Glutamatergic neuron (in vitro differentiated cells): Measurements from ENCODE around the gene L1TD1. TPM values are rescaled to one million over a fixed set of nuclear protein-coding genes. Genes with fewer than 3 reads are reported as not detected.

Source experiments
- DNase-seq: peaks from one replicate; pipeline ENCODE4 v3.0.0; 2022
- H3K27ac Mint-ChIP-seq: one replicate; pipeline ENCODE4 v1.8.0; 2020; ENCODE audit warnings: mild to moderate bottlenecking, mixed read lengths, inconsistent platforms; ENCODE audit not compliant: unreplicated experiment
- H3K27me3 Mint-ChIP-seq: one replicate; pipeline ENCODE4 v1.8.0; 2020; ENCODE audit warnings: mild to moderate bottlenecking, moderate library complexity, mixed read lengths, inconsistent platforms; ENCODE audit not compliant: unreplicated experiment
- H3K36me3 Mint-ChIP-seq: one replicate; pipeline ENCODE4 v1.8.0; 2020; ENCODE audit warnings: mild to moderate bottlenecking, mixed read lengths, inconsistent platforms; ENCODE audit not compliant: unreplicated experiment
- H3K4me1 Mint-ChIP-seq: one replicate; pipeline ENCODE4 v1.8.0; 2020; ENCODE audit warnings: mild to moderate bottlenecking, low read depth, mixed read lengths, inconsistent platforms; ENCODE audit not compliant: unreplicated experiment
- H3K4me3 Mint-ChIP-seq: one replicate; pipeline ENCODE4 v1.8.0; 2020; ENCODE audit warnings: mild to moderate bottlenecking, mixed read lengths, inconsistent platforms; ENCODE audit not compliant: unreplicated experiment
- H3K9me3 Mint-ChIP-seq: one replicate; pipeline ENCODE4 v1.8.0; 2020; ENCODE audit warnings: mild to moderate bottlenecking, moderate library complexity, mixed read lengths, inconsistent platforms; ENCODE audit not compliant: unreplicated experiment
- CTCF ChIP-seq: fragments of 200-600 bp; sonication (generic); IDR thresholded peaks from one replicate; pipeline ENCODE4 v1.5.0; 2021; ENCODE audit not compliant: partially characterized antibody, unreplicated experiment
- total RNA-seq: library from RNA; stranded (reverse); fragmentation: NEBNext Ultra II Directional; extraction: Animal tissue kit (Norgen Biotek cat#: 25700); gene quantifications from one replicate; pipeline ENCODE4 v1.2.1, GENCODE V29; 2021; ENCODE audit not compliant: unreplicated experiment

L1TD1 gene
- total RNA-seq, 1 donor from 2014 or later, result 1.8 TPM

DNA sequence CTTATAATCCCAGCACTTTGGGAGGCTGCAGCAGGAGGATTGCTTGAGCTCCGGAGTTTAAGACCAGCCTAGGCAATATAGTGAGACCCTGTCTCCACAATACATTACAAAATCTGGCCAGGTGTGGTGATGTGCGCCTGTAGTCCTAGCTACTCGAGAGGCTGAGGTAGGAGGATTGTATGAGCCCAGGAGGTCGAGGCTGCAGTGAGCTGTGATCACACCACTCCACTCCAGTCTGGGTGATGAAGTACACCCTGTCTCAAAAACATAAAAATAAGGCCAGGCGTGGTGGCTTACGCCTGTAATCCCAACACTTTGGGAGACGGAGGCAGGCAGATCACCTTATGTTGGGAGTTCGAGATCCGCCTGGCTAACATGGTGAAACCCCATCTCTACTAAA lies 27.7 kb downstream of the L1TD1 start:
- Mint-ChIP-seq H3K9me3 (no peaks in the 10 kb centered on the region), H3K36me3 (no peaks in the 10 kb centered on the region), H3K27ac (no peak overlapping the region), H3K4me3 (no peak overlapping the region), H3K27me3 (no peaks in the 10 kb centered on the region), H3K4me1 (no peaks in the 10 kb centered on the region)
- no peak for TF ChIP-seq CTCF
- no peak for DNase-seq

DNA sequence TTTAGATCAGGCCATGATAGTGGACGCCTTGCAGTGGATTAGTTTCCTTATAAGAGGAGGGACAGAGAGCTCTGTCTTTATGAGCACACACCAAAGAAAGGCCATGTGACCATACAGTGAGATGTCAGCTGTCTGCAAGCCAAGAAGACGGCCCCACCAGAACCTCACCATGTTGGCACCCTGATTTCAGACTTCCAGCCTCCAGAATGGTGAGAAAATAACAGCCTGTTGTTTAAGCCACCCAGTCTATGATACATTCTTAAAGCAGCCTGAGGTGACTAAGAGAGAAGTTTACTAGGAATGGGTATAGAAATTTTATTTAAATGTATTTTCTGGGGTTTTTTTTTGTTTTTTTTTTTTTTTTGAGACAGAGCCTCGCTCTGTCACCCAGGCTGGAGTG lies 29.5 kb downstream of the L1TD1 start:
- no peak overlapping the region for H3K4me3 Mint-ChIP-seq
- peaks cover 2% of the 10 kb centered on the region for H3K27me3 Mint-ChIP-seq
- H3K27ac Mint-ChIP-seq, result no peak overlapping the region
- H3K36me3 Mint-ChIP-seq, result no peaks in the 10 kb centered on the region
- TF ChIP-seq CTCF, result no peak
- no peak for DNase-seq
- no peaks in the 10 kb centered on the region for H3K9me3 Mint-ChIP-seq
- H3K4me1 Mint-ChIP-seq, result no peaks in the 10 kb centered on the region

DNA sequence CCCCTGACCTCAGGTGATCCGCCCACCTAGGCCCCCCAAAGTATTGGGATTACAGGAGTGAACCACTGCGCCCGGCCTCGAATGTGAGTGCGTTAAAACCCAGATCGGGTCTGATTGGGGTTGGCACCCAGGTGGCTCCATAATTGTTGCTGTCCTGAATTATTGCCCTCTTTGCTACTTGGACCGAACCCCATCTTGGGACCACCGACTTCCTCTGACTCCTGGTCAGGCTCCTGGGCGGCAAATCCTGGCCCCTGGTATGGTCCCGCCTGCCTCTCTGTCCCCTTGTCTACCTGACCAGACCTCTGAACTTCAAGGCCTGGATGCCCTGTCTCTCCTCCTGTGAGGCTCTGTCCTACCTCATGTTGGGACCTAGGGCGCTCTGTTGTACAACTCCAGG lies 32.8 kb downstream of the L1TD1 start:
- Mint-ChIP-seq H3K4me1 (no peaks in the 10 kb centered on the region), H3K36me3 (no peaks in the 10 kb centered on the region), H3K4me3 (no peak overlapping the region), H3K27ac (no peak overlapping the region), H3K9me3 (no peaks in the 10 kb centered on the region), H3K27me3 (peaks cover 2% of the 10 kb centered on the region)
- TF ChIP-seq CTCF, result no peak
- no peak for DNase-seq

DNA sequence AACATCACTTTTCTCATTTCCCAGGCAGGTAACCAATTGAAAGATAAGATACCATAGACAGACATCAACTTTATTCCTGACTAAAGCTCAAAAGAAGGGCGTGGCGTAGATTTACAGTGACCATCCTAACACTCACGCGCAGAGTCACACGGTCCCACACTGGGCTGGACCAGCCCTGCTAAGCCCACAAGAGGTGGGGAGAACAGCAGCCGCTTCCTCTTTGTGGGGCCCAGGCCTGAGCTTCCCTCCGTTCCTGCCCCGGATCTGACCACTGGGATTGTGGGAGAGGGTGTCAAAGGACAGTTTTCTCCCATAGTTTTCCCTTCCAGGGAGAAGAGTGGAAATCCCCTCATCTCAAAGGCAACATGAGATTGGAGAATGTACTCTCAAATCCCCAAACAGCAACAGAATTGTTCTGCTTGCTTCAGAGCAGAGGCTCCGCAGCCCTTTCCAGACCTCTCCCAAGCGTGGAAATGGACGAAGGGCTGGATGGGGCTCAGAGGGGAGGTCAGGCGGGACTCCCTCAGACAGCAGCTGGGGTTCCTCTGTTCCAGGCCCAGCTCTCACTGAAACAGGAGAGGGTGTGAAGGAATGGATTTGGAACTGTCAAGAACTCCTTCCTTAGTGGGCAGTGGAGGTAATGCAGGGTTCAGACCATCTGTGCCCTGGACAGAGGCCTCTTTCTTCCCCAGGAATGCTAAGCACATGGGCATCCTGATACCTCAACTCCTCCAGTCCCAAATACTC lies 33.7 kb downstream of the L1TD1 start:
- no peak for DNase-seq
- no peak overlapping the region for H3K27ac Mint-ChIP-seq
- H3K9me3 Mint-ChIP-seq, result no peaks in the 10 kb centered on the region
- no peak overlapping the region for H3K4me3 Mint-ChIP-seq
- no peaks in the 10 kb centered on the region for H3K4me1 Mint-ChIP-seq
- peaks cover 4% of the 10 kb centered on the region for H3K27me3 Mint-ChIP-seq
- no peak for TF ChIP-seq CTCF
- no peaks in the 10 kb centered on the region for H3K36me3 Mint-ChIP-seq

DNA sequence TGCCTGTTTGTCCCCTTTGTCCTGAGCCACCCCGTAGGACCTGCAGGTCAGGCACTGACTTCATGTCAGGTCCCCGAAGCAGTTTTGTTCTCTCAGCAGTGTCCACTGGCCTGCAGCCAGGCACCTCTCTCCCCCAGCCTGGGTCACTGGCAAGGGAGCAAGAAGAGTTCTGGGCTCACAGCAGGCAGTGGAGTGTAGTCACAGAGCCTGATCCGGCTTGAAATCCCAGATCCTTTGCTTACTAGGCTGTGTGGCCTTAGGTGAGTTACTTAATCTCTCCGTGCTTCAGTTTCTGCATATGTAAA lies 34.2 kb downstream of the L1TD1 start:
- no peaks in the 10 kb centered on the region for H3K36me3 Mint-ChIP-seq
- peaks cover 4% of the 10 kb centered on the region for H3K27me3 Mint-ChIP-seq
- H3K9me3 Mint-ChIP-seq, result no peaks in the 10 kb centered on the region
- H3K4me1 Mint-ChIP-seq, result no peaks in the 10 kb centered on the region
- no peak for DNase-seq
- H3K27ac Mint-ChIP-seq, result no peak overlapping the region
- TF ChIP-seq CTCF, result no peak
- no peak overlapping the region for H3K4me3 Mint-ChIP-seq
